Mesenchymal stem cell (in vitro differentiated cells and primary cell): ENCODE results near the gene ING2.

Source experiments
- DNase-seq: peaks from one replicate; pipeline ENCODE4 v3.0.0-alpha.2; 2013
- H2AFZ ChIP-seq: one replicate; pipeline ENCODE4 v1.6.1; 2013; ENCODE audit warnings: low read depth, mild to moderate bottlenecking, control low read depth, inconsistent platforms, low read length, moderate library complexity
- H2AK5ac ChIP-seq: 2 replicates; pipeline ENCODE4 v1.6.1; 2013; ENCODE audit warnings: low read length, moderate library complexity, mild to moderate bottlenecking, inconsistent platforms; ENCODE audit not compliant: severe bottlenecking
- H2BK120ac ChIP-seq: one replicate; pipeline ENCODE4 v1.6.1; 2013; ENCODE audit warnings: low read depth, mild to moderate bottlenecking, inconsistent platforms, low read length, moderate library complexity
- H2BK12ac ChIP-seq, 2 experiments: one replicate each; pipeline ENCODE4 v1.6.1; 2013; ENCODE audit warnings: inconsistent platforms in 2 of 2, low read length in 2 of 2, mild to moderate bottlenecking in 2 of 2, moderate library complexity in 2 of 2, control low read depth in 1 of 2
- H2BK15ac ChIP-seq: one replicate; pipeline ENCODE4 v1.6.1; 2013; ENCODE audit warnings: mild to moderate bottlenecking, low read depth, inconsistent platforms; ENCODE audit not compliant: poor library complexity, severe bottlenecking
- H2BK5ac ChIP-seq: 2 replicates; pipeline ENCODE4 v1.6.1; 2013; ENCODE audit warnings: low read depth, mild to moderate bottlenecking, low read length, control low read depth, inconsistent platforms; ENCODE audit not compliant: poor library complexity, severe bottlenecking
- H3K14ac ChIP-seq, 2 experiments: one replicate each; pipeline ENCODE4 v1.6.1; 2013; ENCODE audit warnings: inconsistent platforms in 2 of 2, low read length in 2 of 2, control low read depth in 1 of 2, mild to moderate bottlenecking in 1 of 2, moderate library complexity in 1 of 2
- H3K18ac ChIP-seq, 2 experiments: one replicate each; pipeline ENCODE4 v1.6.1; 2013; ENCODE audit warnings: inconsistent platforms in 2 of 2, low read length in 2 of 2, control low read depth in 1 of 2, low read depth in 1 of 2, mild to moderate bottlenecking in 1 of 2
- H3K23ac ChIP-seq, 2 experiments: one replicate each; pipeline ENCODE4 v1.6.1; 2013; ENCODE audit warnings: inconsistent platforms in 2 of 2, low read length in 2 of 2, mild to moderate bottlenecking in 2 of 2, moderate library complexity in 2 of 2, control low read depth in 1 of 2
- H3K27ac ChIP-seq: 2 replicates; pipeline ENCODE4 v1.5.1; 2013; ENCODE audit warnings: mild to moderate bottlenecking, moderate library complexity, low read length, control low read depth, inconsistent platforms; ENCODE audit not compliant: poor library complexity, severe bottlenecking
- H3K27me3 ChIP-seq, 2 experiments: 2 replicates each; pipeline versions ENCODE4 v1.6.1 to v1.7.0; 2013; ENCODE audit warnings: low read length in 2 of 2, mild to moderate bottlenecking in 2 of 2, moderate library complexity in 2 of 2, control low read depth in 1 of 2, inconsistent platforms in 1 of 2; ENCODE audit not compliant: control insufficient read depth in 1 of 2, insufficient read depth in 1 of 2
- H3K36me3 ChIP-seq, 2 experiments: 2 replicates each; pipeline versions ENCODE4 v1.6.1 to v1.7.0; 2013; ENCODE audit warnings: low read length in 2 of 2, control low read depth in 1 of 2, inconsistent platforms in 1 of 2, low read depth in 1 of 2, mild to moderate bottlenecking in 1 of 2; ENCODE audit not compliant: insufficient read depth in 2 of 2, control insufficient read depth in 1 of 2
- H3K4ac ChIP-seq, 2 experiments: one replicate each; pipeline ENCODE4 v1.6.1; 2013; ENCODE audit warnings: inconsistent platforms in 2 of 2, low read length in 2 of 2, mild to moderate bottlenecking in 2 of 2, moderate library complexity in 2 of 2, control low read depth in 1 of 2, low read depth in 1 of 2
- H3K4me1 ChIP-seq: 2 replicates; pipeline ENCODE4 v1.6.1; 2013; ENCODE audit warnings: low read depth, low read length, control low read depth; ENCODE audit not compliant: control insufficient read depth, insufficient read depth
- H3K4me2 ChIP-seq: 2 replicates; pipeline ENCODE4 v1.6.1; 2013; ENCODE audit warnings: low read length, mild to moderate bottlenecking, inconsistent platforms; ENCODE audit not compliant: poor library complexity, severe bottlenecking
- H3K4me3 ChIP-seq, 2 experiments: 2 replicates each; pipeline versions ENCODE4 v1.5.1 to v1.7.0; 2013; ENCODE audit warnings: low read length in 2 of 2, mild to moderate bottlenecking in 2 of 2, control low read depth in 1 of 2, low read depth in 1 of 2; ENCODE audit not compliant: insufficient read depth in 1 of 2
- H3K79me1 ChIP-seq: replicated peaks from 2 replicates; pipeline ENCODE4 v1.6.1; 2013; ENCODE audit warnings: mild to moderate bottlenecking, control low read depth, low read length, inconsistent platforms; ENCODE audit not compliant: poor library complexity, severe bottlenecking
- H3K9ac ChIP-seq: 2 replicates; pipeline ENCODE4 v1.7.0; 2013; ENCODE audit warnings: mild to moderate bottlenecking, low read length, moderate library complexity
- H3K9me3 ChIP-seq: 2 replicates; pipeline ENCODE4 v1.7.0; 2013; ENCODE audit warnings: mild to moderate bottlenecking, low read length; ENCODE audit not compliant: control insufficient read depth
- H4K8ac ChIP-seq: one replicate; pipeline ENCODE4 v1.6.1; 2013; ENCODE audit warnings: inconsistent platforms, mild to moderate bottlenecking, low read length, moderate library complexity
- H4K91ac ChIP-seq: one replicate; pipeline ENCODE4 v1.6.1; 2013; ENCODE audit warnings: mild to moderate bottlenecking, low read length, inconsistent platforms
- WGBS: methylation state at CpG from one replicate; pipeline ENCODE4 v1.1.7; 2013; ENCODE audit warnings: mixed read lengths; 5-methylcytosine and 5-hydroxymethylcytosine counted together

Gene ING2

DNA sequence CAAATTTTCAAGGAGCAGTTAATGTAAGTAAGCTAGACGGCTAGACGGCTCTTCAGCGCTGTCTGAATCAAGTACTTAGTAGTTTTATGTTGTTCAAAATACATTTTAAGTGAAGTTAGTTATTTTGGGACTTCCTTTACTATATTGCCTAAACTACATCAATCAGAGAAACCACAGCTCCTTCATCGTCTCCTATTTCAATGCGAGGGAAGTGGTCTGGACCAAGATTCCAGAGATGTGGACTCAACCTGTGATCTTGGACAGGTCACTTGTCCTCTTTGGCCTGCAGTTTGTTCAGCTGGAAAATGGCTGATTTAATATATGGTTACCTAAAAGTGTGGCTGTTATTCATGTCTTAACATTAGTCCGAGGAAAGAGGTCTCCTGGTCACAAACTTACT lies 10.6 kb downstream of the ING2 start:
- H3K36me3 ChIP-seq, result peaks cover under 1 to 28% of the 10 kb centered on the region in 2 experiments
- H2AFZ ChIP-seq, result no peak overlapping the region
- no peak overlapping the region for H3K14ac ChIP-seq
- H4K91ac ChIP-seq, result no peak overlapping the region
- no peaks in the 10 kb centered on the region for H3K4me1 ChIP-seq
- H4K8ac ChIP-seq, result no peak overlapping the region
- H2BK12ac ChIP-seq, result no peak overlapping the region
- H3K4me2 ChIP-seq, result no peak overlapping the region
- H2BK15ac ChIP-seq, result no peak overlapping the region
- no peak overlapping the region for H2BK5ac ChIP-seq
- H3K27me3 ChIP-seq, result no peaks in the 10 kb centered on the region
- H3K18ac ChIP-seq, result no peak overlapping the region
- no peaks in the 10 kb centered on the region for H3K9me3 ChIP-seq
- H3K4me3 ChIP-seq, result no peak overlapping the region
- H2AK5ac ChIP-seq, result no peak overlapping the region
- no peak overlapping the region for H3K23ac ChIP-seq
- no peak overlapping the region for H3K4ac ChIP-seq
- H2BK120ac ChIP-seq, result no peak overlapping the region
- no peak for DNase-seq
- WGBS, result 88% methylated on average over 3 of the region's 6 CpGs
- no peak overlapping the region for H3K9ac ChIP-seq
- H3K79me1 ChIP-seq, result peaks cover 6% of the 10 kb centered on the region
- H3K27ac ChIP-seq, result no peak overlapping the region

DNA sequence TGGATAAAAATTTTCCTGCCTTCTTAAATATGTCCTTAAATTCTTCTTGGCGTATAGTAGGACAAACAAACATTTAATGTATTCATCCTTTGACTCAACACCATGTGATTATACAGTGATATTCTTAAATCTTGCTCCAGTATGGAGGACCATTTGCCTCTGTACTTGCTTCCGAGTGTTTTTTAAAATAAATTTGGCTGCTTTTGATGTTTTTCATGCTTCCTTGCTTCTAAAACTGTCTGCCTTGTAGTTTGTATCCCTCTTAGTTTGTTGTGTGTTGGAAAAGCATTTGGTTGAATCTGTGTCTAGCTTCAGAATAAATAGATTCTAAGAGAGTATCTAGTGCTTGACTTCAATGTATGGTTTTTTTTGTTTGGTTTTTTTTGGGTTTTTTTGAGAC lies 12.3 kb downstream of the ING2 start:
- H3K18ac ChIP-seq, result no peak overlapping the region
- H2AFZ ChIP-seq, result no peak overlapping the region
- no peak overlapping the region for H2BK120ac ChIP-seq
- no peak overlapping the region for H3K4ac ChIP-seq
- H3K27ac ChIP-seq, result no peak overlapping the region
- no peak for DNase-seq
- H4K8ac ChIP-seq, result no peak overlapping the region
- H3K4me2 ChIP-seq, result no peak overlapping the region
- no peak overlapping the region for H3K4me3 ChIP-seq
- H3K14ac ChIP-seq, result no peak overlapping the region
- WGBS, result 97% methylated on average over 1 of the region's 2 CpGs
- no peaks in the 10 kb centered on the region for H3K27me3 ChIP-seq
- peaks cover 3% of the 10 kb centered on the region for H3K79me1 ChIP-seq
- no peak overlapping the region for H4K91ac ChIP-seq
- H3K9ac ChIP-seq, result no peak overlapping the region
- no peaks in the 10 kb centered on the region for H3K9me3 ChIP-seq
- H3K4me1 ChIP-seq, result no peaks in the 10 kb centered on the region
- H2BK5ac ChIP-seq, result no peak overlapping the region
- no peak overlapping the region for H2BK12ac ChIP-seq
- peaks cover 0 to 10% of the 10 kb centered on the region in 2 experiments for H3K36me3 ChIP-seq
- H2BK15ac ChIP-seq, result no peak overlapping the region
- no peak overlapping the region for H2AK5ac ChIP-seq
- no peak overlapping the region for H3K23ac ChIP-seq

DNA sequence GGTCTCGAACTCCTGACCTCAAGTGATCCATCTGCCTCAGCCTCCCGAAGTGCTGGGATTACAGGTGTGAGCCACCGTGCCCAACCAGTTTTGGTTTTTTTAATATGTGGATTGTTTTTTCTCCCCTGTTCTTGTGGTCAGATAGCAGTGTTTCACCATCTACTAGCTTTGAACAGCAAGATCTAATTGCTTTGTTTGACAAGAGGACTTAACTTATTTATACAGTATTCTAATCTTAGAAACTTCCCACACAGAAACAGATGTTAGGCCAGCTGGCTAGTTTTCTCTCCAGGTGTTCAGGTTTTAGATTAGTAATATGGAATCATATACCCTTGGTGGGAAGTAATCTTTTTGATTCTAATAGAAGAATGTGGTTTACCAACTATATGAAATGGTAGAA lies 12.9 kb downstream of the ING2 start:
- Histone ChIP-seq H3K4me3 (no peak overlapping the region), H3K4me2 (no peak overlapping the region), H3K9me3 (no peaks in the 10 kb centered on the region), H3K4ac (no peak overlapping the region), H3K14ac (no peak overlapping the region), H3K9ac (no peak overlapping the region), H4K91ac (no peak overlapping the region), H2AFZ (no peak overlapping the region), H3K23ac (no peak overlapping the region), H3K27me3 (no peaks in the 10 kb centered on the region), H2BK15ac (no peak overlapping the region), H2BK5ac (no peak overlapping the region), H3K36me3 (peaks cover 0 to 4% of the 10 kb centered on the region in 2 experiments), H3K4me1 (no peaks in the 10 kb centered on the region), H2BK12ac (no peak overlapping the region), H2AK5ac (no peak overlapping the region), H4K8ac (no peak overlapping the region), H3K18ac (no peak overlapping the region), H3K27ac (no peak overlapping the region), H3K79me1 (peaks cover 3% of the 10 kb centered on the region), H2BK120ac (no peak overlapping the region)
- WGBS, result 96% methylated on average over 2 of the region's 3 CpGs
- no peak for DNase-seq

DNA sequence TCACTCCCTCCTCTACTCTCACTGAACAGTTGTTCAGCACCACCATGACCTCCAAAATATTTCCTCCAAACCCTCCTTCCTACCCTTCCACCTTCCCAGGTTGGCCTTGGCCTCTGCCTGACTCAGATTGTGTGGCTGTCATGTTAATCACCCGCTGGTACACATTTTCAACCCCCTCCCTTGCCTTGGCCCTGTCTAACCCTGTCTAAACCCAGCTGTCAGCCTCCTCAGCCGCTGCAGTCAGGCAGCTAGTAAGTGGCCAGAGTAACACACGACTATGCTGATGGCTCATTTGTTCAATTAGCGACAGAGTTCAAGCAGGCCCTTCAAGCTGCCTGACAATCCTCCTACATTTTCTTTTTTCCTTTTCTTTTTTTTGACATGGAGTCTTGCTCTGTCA lies 18.0 kb downstream of the ING2 start:
- Histone ChIP-seq H3K4ac (no peak overlapping the region), H2BK15ac (no peak overlapping the region), H2BK5ac (no peak overlapping the region), H3K27ac (no peak overlapping the region), H3K27me3 (peaks cover 0 to 5% of the 10 kb centered on the region in 2 experiments), H2BK120ac (no peak overlapping the region), H2BK12ac (no peak overlapping the region), H3K4me2 (no peak overlapping the region), H3K4me3 (no peak overlapping the region), H3K23ac (peak overlapping the region in 1 of 2 experiments; percentile 9), H3K36me3 (no peaks in the 10 kb centered on the region), H2AFZ (no peak overlapping the region), H3K9me3 (no peaks in the 10 kb centered on the region), H2AK5ac (no peak overlapping the region), H4K8ac (peak overlapping the region; percentile 77), H3K79me1 (no peaks in the 10 kb centered on the region), H4K91ac (peak overlapping the region; percentile 15), H3K9ac (no peak overlapping the region), H3K4me1 (no peaks in the 10 kb centered on the region), H3K18ac (no peak overlapping the region), H3K14ac (no peak overlapping the region)
- WGBS, result 75% methylated on average over 4 of the region's 4 CpGs
- DNase-seq, result no peak
